ENCODE results near the gene H1-8.
"Not testable (repeated sequence)": the region's sequence is repeated elsewhere in the genome, so short reads cannot be mapped to it uniquely, and the experiment has no call there.

The H1-8 gene

DNA sequence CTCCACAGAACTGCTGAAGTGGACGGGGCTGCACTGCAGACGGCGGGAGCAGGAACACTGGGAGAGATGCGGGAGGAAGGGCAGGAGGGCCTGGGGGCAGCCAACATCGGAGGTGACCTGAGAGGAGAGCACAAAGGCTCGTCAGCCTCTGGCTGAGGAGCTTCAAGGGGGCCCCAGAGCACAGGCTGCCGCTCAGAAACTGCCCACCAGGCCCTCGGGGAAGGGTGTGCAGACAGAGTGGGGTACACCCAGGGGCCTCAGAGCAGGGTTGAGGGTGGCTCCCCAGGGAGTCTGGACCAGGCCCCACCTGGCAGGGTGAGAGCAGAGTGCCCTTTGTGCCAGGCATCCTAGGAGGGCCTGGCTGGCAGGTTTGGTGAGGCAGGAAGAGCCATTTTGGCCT, 29.3 kb upstream of the H1-8 start:
- no peak overlapping the region for H3K27ac ChIP-seq (ENCODE audit: poor library complexity, severe bottlenecking)
- TF ChIP-seq, protein P1, sequence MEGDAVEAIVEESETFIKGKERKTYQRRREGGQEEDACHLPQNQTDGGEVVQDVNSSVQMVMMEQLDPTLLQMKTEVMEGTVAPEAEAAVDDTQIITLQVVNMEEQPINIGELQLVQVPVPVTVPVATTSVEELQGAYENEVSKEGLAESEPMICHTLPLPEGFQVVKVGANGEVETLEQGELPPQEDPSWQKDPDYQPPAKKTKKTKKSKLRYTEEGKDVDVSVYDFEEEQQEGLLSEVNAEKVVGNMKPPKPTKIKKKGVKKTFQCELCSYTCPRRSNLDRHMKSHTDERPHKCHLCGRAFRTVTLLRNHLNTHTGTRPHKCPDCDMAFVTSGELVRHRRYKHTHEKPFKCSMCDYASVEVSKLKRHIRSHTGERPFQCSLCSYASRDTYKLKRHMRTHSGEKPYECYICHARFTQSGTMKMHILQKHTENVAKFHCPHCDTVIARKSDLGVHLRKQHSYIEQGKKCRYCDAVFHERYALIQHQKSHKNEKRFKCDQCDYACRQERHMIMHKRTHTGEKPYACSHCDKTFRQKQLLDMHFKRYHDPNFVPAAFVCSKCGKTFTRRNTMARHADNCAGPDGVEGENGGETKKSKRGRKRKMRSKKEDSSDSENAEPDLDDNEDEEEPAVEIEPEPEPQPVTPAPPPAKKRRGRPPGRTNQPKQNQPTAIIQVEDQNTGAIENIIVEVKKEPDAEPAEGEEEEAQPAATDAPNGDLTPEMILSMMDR (IDR thresholded peaks at IDR 0.05; ENCODE audit: poor library complexity, severe bottlenecking) = no peak
- no peak for DNase-seq (ENCODE audit: low spot score)

DNA sequence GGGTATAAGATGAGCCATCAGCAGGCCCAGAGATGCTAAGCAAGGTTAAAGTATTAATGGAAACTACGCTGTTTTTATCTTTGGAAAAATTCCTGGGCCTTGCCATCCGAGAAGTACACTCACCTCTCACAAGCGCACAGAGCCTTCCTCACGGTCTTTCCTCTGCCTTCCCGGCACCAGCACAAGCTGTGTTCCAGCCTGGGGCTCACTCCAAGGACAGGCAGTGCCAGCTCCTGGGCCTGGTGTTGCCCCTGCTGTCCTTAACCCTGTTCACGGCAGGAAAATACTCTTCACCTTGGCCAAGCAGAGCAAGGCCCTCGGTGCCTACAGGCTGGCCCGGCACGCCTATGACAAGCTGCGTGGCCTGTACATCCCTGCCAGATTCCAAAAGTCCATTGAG, 28.9 kb upstream of the H1-8 start:
- Histone ChIP-seq H3K36me3 (ENCODE audit: low read depth) (no peaks in the 10 kb centered on the region), H3K9me3 (ENCODE audit: severe bottlenecking) (no peaks in the 10 kb centered on the region), H3K4me3 (ENCODE audit: severe bottlenecking) (no peak overlapping the region), H3K27ac (ENCODE audit: poor library complexity, severe bottlenecking) (no peak overlapping the region), H3K4me1 (ENCODE audit: insufficient read depth, poor library complexity, severe bottlenecking) (no peaks in the 10 kb centered on the region), H3K27me3 (ENCODE audit: insufficient read depth, poor library complexity, severe bottlenecking) (no peaks in the 10 kb centered on the region)
- TF ChIP-seq, protein P1 (IDR thresholded peaks at IDR 0.05; ENCODE audit: poor library complexity, severe bottlenecking) = no peak
- ATAC-seq (ENCODE audit: low read depth) (no peak), DNase-seq (ENCODE audit: low spot score) (no peak)

More for the DNA sequence above, 29.3 kb upstream of the H1-8 start:
- H3K27me3 ChIP-seq (ENCODE audit: insufficient read depth, poor library complexity, severe bottlenecking) = no peaks in the 10 kb centered on the region
- no peaks in the 10 kb centered on the region for H3K9me3 ChIP-seq (ENCODE audit: severe bottlenecking)
- H3K4me3 ChIP-seq (ENCODE audit: severe bottlenecking) = no peak overlapping the region
- ATAC-seq (ENCODE audit: low read depth) = no peak; the same call in 2 of the 3 replicates
- H3K36me3 ChIP-seq (ENCODE audit: low read depth) = no peaks in the 10 kb centered on the region
- no peaks in the 10 kb centered on the region for H3K4me1 ChIP-seq (ENCODE audit: insufficient read depth, poor library complexity, severe bottlenecking)

DNA sequence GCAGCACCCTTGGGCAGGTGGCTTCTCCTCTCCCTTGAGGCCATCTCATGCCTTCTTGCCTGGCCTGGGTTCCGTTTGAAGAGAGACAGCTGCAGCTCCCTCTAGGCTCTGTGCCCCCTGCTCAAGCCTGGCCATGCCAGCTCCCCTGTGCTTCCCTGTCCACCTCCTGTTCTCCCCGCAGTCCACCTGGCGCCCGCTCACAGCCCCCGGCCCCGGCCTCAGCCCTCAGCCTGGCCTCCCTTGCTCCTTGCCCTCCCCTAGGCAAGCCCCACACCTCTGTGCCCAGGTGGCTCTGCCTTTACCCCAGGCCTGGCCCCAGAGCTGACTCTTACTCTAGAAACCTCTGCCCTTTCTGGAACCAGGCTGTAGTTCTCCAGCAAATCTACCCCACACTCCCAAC, 28.4 kb upstream of the H1-8 start:
- no peak overlapping the region for H3K27ac ChIP-seq (ENCODE audit: poor library complexity, severe bottlenecking)
- TF ChIP-seq, protein P1 (IDR thresholded peaks at IDR 0.05; ENCODE audit: poor library complexity, severe bottlenecking) = no peak
- DNase-seq (ENCODE audit: low spot score) (no peak), ATAC-seq (ENCODE audit: low read depth) (no peak)
- no peaks in the 10 kb centered on the region for H3K27me3 ChIP-seq (ENCODE audit: insufficient read depth, poor library complexity, severe bottlenecking)
- no peaks in the 10 kb centered on the region for H3K4me1 ChIP-seq (ENCODE audit: insufficient read depth, poor library complexity, severe bottlenecking)
- H3K36me3 ChIP-seq (ENCODE audit: low read depth) = no peaks in the 10 kb centered on the region
- H3K4me3 ChIP-seq (ENCODE audit: severe bottlenecking) = no peak overlapping the region
- H3K9me3 ChIP-seq (ENCODE audit: severe bottlenecking) = no peaks in the 10 kb centered on the region

DNA sequence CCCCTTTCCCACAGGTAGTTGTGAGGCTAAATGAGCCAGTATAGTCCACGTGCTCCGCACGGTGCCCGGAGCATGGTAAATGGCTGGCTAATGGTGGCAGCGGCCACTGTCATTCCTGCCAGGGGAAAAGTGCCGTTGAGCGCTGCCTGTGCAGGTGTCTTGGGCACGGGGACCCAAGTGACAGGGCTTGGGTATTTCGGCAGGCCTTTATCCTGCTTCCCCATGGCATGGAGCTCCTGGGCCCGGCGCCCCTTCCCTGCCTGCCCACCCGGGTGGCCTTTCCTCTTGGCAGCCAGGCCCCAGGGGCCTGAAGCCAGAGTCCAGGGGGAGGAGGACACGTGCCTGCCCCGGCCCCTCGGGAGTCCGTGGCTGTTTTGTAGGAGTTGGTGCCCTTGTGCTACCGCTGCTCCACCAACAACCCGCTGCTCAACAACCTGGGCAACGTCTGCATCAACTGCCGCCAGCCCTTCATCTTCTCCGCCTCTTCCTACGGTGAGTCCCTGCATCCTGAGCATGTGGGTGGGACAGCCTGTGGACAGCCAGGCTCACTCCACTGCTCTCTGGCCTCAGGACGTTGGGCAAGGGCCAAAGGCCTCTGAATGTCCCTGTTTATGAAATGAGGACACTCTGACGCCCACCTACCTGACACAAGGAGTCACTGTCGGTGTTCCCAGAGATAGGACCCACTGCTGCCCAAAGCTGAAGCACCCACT, 27.7 kb upstream of the H1-8 start:
- not testable (repeated sequence) for H3K36me3 ChIP-seq (ENCODE audit: low read depth); H3K27ac ChIP-seq (ENCODE audit: poor library complexity, severe bottlenecking); H3K4me1 ChIP-seq (ENCODE audit: insufficient read depth, poor library complexity, severe bottlenecking); H3K9me3 ChIP-seq (ENCODE audit: severe bottlenecking); ATAC-seq (ENCODE audit: low read depth); H3K27me3 ChIP-seq (ENCODE audit: insufficient read depth, poor library complexity, severe bottlenecking); DNase-seq (ENCODE audit: low spot score); H3K4me3 ChIP-seq (ENCODE audit: severe bottlenecking)

DNA sequence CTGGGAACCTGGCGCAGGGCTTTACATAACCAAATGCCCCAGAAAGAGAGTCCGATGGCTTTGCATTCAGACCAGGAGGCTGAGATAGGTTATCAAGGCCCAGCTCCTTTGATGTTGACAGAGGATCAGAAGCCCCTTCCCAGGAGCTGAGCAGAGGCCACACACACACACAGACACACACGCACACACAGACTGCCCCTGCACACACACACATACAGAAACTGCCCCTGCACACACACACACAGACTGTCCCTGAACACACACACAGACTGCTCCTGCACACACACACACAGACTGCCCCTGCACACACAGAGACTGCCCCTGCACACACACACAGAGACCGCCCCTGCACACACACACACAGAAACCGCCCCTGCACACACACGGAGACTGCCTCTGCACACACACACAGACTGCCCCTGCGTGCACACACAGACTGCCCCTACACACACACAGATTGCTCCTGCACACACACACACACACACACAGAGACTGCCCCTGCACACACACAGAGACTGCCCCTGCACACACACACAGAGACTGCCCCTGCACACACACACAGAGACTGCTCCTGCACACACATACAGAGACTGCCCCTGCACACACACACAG, 27.0 kb upstream of the H1-8 start:
- not testable (repeated sequence) for DNase-seq (ENCODE audit: low spot score); H3K4me1 ChIP-seq (ENCODE audit: insufficient read depth, poor library complexity, severe bottlenecking); H3K4me3 ChIP-seq (ENCODE audit: severe bottlenecking); H3K9me3 ChIP-seq (ENCODE audit: severe bottlenecking); H3K36me3 ChIP-seq (ENCODE audit: low read depth); H3K27ac ChIP-seq (ENCODE audit: poor library complexity, severe bottlenecking); ATAC-seq (ENCODE audit: low read depth); H3K27me3 ChIP-seq (ENCODE audit: insufficient read depth, poor library complexity, severe bottlenecking)

DNA sequence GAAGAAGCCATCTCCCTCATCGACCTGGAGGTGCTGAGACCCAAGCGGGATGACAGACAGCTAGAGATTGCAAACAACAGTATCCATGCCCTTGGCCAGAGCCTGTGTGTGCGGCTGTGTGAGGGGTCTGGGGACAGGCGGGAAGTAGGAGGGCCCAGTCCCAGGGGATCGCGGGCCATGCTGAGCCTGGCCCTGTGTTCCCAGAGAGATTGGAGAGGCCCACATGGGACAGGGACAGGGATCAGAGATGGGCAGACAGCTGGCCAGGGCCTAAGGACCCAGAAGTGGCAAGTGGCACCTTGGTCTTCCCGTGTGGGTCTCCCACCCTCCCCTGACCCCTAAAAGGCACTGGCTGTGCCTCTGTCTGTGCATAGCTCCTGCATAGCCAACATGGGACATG, 25.5 kb upstream of the H1-8 start:
- no peak for DNase-seq (ENCODE audit: low spot score)
- H3K4me3 ChIP-seq (ENCODE audit: severe bottlenecking) = no peak overlapping the region
- H3K4me1 ChIP-seq (ENCODE audit: insufficient read depth, poor library complexity, severe bottlenecking) = no peaks in the 10 kb centered on the region
- TF ChIP-seq, protein P1 (IDR thresholded peaks at IDR 0.05; ENCODE audit: poor library complexity, severe bottlenecking) = no peak
- no peaks in the 10 kb centered on the region for H3K36me3 ChIP-seq (ENCODE audit: low read depth)
- no peak for ATAC-seq (ENCODE audit: low read depth)
- H3K9me3 ChIP-seq (ENCODE audit: severe bottlenecking) = no peaks in the 10 kb centered on the region
- H3K27me3 ChIP-seq (ENCODE audit: insufficient read depth, poor library complexity, severe bottlenecking) = no peaks in the 10 kb centered on the region
- no peak overlapping the region for H3K27ac ChIP-seq (ENCODE audit: poor library complexity, severe bottlenecking)

Measured in RWPE2 (cell line).